Measurements from ENCODE around the gene WBP1.

GRCh38 chr2:74488643-74489481 is 30.6 kb downstream of the WBP1 start:
- TF ChIP-seq CTCF (conservative IDR thresholded peaks at IDR 0.05; ENCODE audit: low read length) (no peak), EZH2phosphoT487 (IDR thresholded peaks at IDR 0.05; ENCODE audit: borderline replicate concordance, low read depth, low read length) (no peak)
